DOHH2 (cell line): ENCODE data around the gene CARHSP1.

Experiments
- H3F3A ChIP-seq: fragments of 200-600 bp; sonication (generic), shearing (Covaris generic); 2 replicates; pipeline ENCODE4 v1.6.0; 2016; ENCODE audit warnings: antibody characterized with exemption, mild to moderate bottlenecking; ENCODE audit not compliant: control insufficient read depth, insufficient read depth
- H3K27ac ChIP-seq: fragments of 200-600 bp; sonication (generic); 2 replicates; pipeline ENCODE4 v1.5.1; 2014; ENCODE audit warnings: low read depth, mild to moderate bottlenecking, low read length, moderate library complexity
- H3K27me3 ChIP-seq: fragments of 200-600 bp; sonication (generic); 2 replicates; pipeline ENCODE4 v1.6.1; 2014; ENCODE audit warnings: mild to moderate bottlenecking, low read length, mixed read lengths; ENCODE audit not compliant: control insufficient read depth
- H3K36me3 ChIP-seq: fragments of 200-600 bp; sonication (generic); 2 replicates; pipeline ENCODE4 v1.6.1; 2014; ENCODE audit warnings: mild to moderate bottlenecking, low read length, moderate library complexity, mixed read lengths; ENCODE audit not compliant: control insufficient read depth
- H3K4me1 ChIP-seq: fragments of 200-600 bp; sonication (generic); 2 replicates; pipeline ENCODE4 v1.6.1; 2014; ENCODE audit warnings: mild to moderate bottlenecking, low read length, mixed read lengths; ENCODE audit not compliant: control insufficient read depth
- H3K4me2 ChIP-seq: fragments of 200-600 bp; sonication (generic); 2 replicates; pipeline ENCODE4 v1.6.0; 2014; ENCODE audit warnings: mild to moderate bottlenecking, low read length, moderate library complexity
- H3K4me3 ChIP-seq: fragments of 200-600 bp; sonication (generic); 2 replicates; pipeline ENCODE4 v1.5.1; 2014; ENCODE audit warnings: mild to moderate bottlenecking, low read length, mixed read lengths
- H3K79me2 ChIP-seq: fragments of 200-600 bp; sonication (generic); 2 replicates; pipeline ENCODE4 v1.6.1; 2014; ENCODE audit warnings: mild to moderate bottlenecking, low read length, mixed read lengths; ENCODE audit not compliant: control insufficient read depth
- H3K9me2 ChIP-seq: fragments of 200-600 bp; sonication (generic); replicated peaks from 2 replicates; pipeline ENCODE4 v1.6.1; 2014; ENCODE audit warnings: mild to moderate bottlenecking, low read length, mixed read lengths; ENCODE audit not compliant: control insufficient read depth
- H3K9me3 ChIP-seq: fragments of 200-600 bp; sonication (generic); 2 replicates; pipeline ENCODE4 v1.6.1; 2014; ENCODE audit warnings: antibody characterized with exemption, low read length, mixed read lengths; ENCODE audit not compliant: control insufficient read depth, insufficient read depth
- H4K20me1 ChIP-seq: fragments of 200-600 bp; sonication (generic); 2 replicates; pipeline ENCODE4 v1.6.0; 2014; ENCODE audit warnings: low read depth, mild to moderate bottlenecking, antibody characterized with exemption, low read length, moderate library complexity; ENCODE audit not compliant: control insufficient read depth, insufficient read depth
- EZH2phosphoT487 ChIP-seq: fragments of 200-600 bp; sonication (generic); IDR thresholded peaks from 2 replicates; pipeline ENCODE4 v1.6.1; 2017; ENCODE audit warnings: borderline replicate concordance, mild to moderate bottlenecking, antibody characterized with exemption, low read length, moderate library complexity, mixed read lengths
- TF ChIP-seq, protein P1 (sequence below): fragments of 200-600 bp; sonication (generic); IDR thresholded peaks from one replicate; pipeline ENCODE4 v1.5.1; 2014; ENCODE audit warnings: antibody characterized with exemption, mild to moderate bottlenecking, low read depth, low read length; ENCODE audit not compliant: poor library complexity, severe bottlenecking

The CARHSP1 gene

DNA sequence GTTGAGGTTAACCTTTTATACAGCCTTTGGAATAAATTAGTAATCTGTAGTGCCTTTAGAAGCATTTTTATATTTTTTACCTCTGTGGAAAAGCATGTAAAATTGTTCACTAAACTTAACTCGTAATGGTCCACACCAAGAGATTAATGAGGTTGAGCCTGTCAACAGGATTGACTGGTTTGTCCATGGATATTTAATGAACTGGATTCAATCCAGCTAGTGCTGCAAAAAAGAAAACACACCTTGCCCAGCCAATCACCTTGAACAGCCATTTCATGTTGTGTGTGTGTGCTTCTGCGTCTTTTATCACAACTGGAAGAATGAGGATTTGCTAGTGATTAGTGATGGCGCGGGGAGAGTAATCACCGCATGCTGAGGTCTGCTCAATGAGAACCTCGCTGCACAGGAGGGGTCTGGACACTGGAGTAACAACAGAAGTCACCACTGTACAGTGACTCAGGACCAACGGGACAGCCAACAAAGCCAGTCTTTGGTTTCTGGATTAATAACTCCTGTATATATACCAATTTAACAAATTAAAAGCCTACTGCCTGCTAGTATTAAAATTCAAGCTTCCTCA lies 47.0 kb upstream of the CARHSP1 start:
- Histone ChIP-seq H3K36me3 (peaks cover 95% of the 10 kb centered on the region), H3K27ac (no peak overlapping the region), H3K4me2 (no peak overlapping the region), H3K27me3 (no peaks in the 10 kb centered on the region), H3K79me2 (peaks cover 60% of the 10 kb centered on the region), H3K9me2 (no peaks in the 10 kb centered on the region), H3K4me3 (no peak overlapping the region), H3K9me3 (no peaks in the 10 kb centered on the region), H3K4me1 (peaks cover 6% of the 10 kb centered on the region; the same call in 1 of the 2 replicates), H3F3A (peaks cover 11% of the 10 kb centered on the region; the same call in 1 of the 2 replicates), H4K20me1 (peaks cover 4% of the 10 kb centered on the region)
- TF ChIP-seq, protein P1, sequence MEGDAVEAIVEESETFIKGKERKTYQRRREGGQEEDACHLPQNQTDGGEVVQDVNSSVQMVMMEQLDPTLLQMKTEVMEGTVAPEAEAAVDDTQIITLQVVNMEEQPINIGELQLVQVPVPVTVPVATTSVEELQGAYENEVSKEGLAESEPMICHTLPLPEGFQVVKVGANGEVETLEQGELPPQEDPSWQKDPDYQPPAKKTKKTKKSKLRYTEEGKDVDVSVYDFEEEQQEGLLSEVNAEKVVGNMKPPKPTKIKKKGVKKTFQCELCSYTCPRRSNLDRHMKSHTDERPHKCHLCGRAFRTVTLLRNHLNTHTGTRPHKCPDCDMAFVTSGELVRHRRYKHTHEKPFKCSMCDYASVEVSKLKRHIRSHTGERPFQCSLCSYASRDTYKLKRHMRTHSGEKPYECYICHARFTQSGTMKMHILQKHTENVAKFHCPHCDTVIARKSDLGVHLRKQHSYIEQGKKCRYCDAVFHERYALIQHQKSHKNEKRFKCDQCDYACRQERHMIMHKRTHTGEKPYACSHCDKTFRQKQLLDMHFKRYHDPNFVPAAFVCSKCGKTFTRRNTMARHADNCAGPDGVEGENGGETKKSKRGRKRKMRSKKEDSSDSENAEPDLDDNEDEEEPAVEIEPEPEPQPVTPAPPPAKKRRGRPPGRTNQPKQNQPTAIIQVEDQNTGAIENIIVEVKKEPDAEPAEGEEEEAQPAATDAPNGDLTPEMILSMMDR, result no peak
- TF ChIP-seq EZH2phosphoT487, result no peak

DNA sequence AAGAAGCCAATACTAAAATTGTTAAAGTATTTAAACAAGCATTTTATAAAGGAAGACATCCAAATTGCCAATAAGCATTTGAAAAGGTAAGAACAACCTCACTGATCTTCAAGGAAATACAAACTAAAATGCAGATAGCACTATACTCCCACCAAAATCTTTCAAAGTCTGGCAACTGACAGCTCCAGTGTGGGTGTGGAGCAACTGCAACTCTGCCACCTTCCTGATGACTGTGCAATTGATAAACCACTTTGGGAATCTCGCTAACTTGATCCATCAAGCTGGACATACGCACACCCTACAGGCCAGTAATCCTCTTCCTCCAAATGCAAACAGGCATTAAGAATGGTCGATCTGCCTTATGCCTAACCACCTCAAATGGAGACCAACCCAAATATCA lies 45.3 kb upstream of the CARHSP1 start:
- Histone ChIP-seq H3K27me3 (no peaks in the 10 kb centered on the region), H3K4me3 (no peak overlapping the region), H3K4me1 (peaks cover 6% of the 10 kb centered on the region; the same call in 1 of the 2 replicates), H3K9me3 (no peaks in the 10 kb centered on the region), H3K79me2 (peaks cover 56% of the 10 kb centered on the region), H3K36me3 (peaks cover 94% of the 10 kb centered on the region), H3K9me2 (no peaks in the 10 kb centered on the region), H4K20me1 (no peaks in the 10 kb centered on the region; the same call in 1 of the 2 replicates), H3K27ac (no peak overlapping the region), H3K4me2 (no peak overlapping the region), H3F3A (peaks cover 11% of the 10 kb centered on the region; the same call in 1 of the 2 replicates)
- no peak for TF ChIP-seq EZH2phosphoT487
- TF ChIP-seq, protein P1, result no peak

DNA sequence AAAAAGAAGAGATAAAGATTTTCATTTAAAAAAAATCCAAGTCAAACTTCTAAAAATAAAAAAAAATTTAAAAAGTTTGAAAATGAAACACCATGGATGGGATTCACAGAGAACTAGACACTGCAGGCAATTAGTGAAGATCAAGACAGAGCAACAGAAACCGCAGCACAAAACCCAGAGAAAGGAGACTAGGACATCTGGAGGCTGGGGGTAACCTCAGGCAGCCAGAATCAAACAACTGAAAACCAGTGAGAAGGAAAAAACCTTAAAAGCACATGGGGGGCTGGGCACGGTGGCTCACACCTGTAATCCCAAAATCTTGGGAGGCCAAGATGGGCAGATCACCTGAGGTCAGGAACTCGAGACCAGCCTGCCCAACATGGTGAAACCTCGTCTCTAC lies 44.0 kb upstream of the CARHSP1 start:
- Histone ChIP-seq H3K36me3 (peaks cover 95% of the 10 kb centered on the region), H3F3A (peaks cover 11% of the 10 kb centered on the region; the same call in 1 of the 2 replicates), H3K79me2 (peaks cover 55% of the 10 kb centered on the region), H3K4me2 (no peak overlapping the region), H3K27me3 (no peaks in the 10 kb centered on the region), H3K27ac (no peak overlapping the region), H4K20me1 (no peaks in the 10 kb centered on the region; the same call in 1 of the 2 replicates), H3K9me2 (no peaks in the 10 kb centered on the region), H3K4me3 (no peak overlapping the region), H3K4me1 (peaks cover 6% of the 10 kb centered on the region; the same call in 1 of the 2 replicates), H3K9me3 (no peaks in the 10 kb centered on the region)
- TF ChIP-seq, protein P1, result no peak
- no peak for TF ChIP-seq EZH2phosphoT487
